ENCODE data around the gene AZIN2.
A peak's percentile ranks its signal among the peaks of the same experiment; 100 is the strongest.

AZIN2 gene

GRCh38 chr1:33157131-33157530 lies 76.2 kb downstream of the AZIN2 start:
- DNase-seq, result no peak

- no peak for DNase-seq
Measured at GRCh38 chr1:33158366-33158765, 77.4 kb downstream of the AZIN2 start.

GRCh38 chr1:33159577-33159976 lies 78.6 kb downstream of the AZIN2 start:
- no peak for DNase-seq

- DNase-seq, result peak; percentile 92
Measured at GRCh38 chr1:33161061-33161681, 80.2 kb downstream of the AZIN2 start.

GRCh38 chr1:33162141-33162540 lies 81.2 kb downstream of the AZIN2 start:
- DNase-seq, result no peak

- no peak for DNase-seq
Measured at GRCh38 chr1:33163621-33164519, 82.9 kb downstream of the AZIN2 start.

GRCh38 chr1:33165209-33165608 lies 84.3 kb downstream of the AZIN2 start:
- no peak for DNase-seq

- no peak for DNase-seq
Measured at GRCh38 chr1:33165809-33166208, 84.9 kb downstream of the AZIN2 start.

GRCh38 chr1:33167650-33168447 lies 86.9 kb downstream of the AZIN2 start:
- no peak for DNase-seq

GRCh38 chr1:33168556-33169289 lies 87.8 kb downstream of the AZIN2 start:
- DNase-seq, result no peak

GRCh38 chr1:33169290-33170055 lies 88.5 kb downstream of the AZIN2 start:
- DNase-seq, result peak; percentile 44
